Lung (tissue), 12 donors: ENCODE results near the gene MAP4K3. TPM values are rescaled to one million over a fixed set of nuclear protein-coding genes. Genes with fewer than 3 reads are reported as not detected.

Source experiments
- ATAC-seq: fragments of 200-7000 bp; cut with Tn5 transposase; one replicate; pipeline ENCODE4 v1.9.1; 2020; ENCODE audit warnings: moderate number of reproducible peaks; ENCODE audit not compliant: insufficient read depth, low FRiP score
- DNase-seq, 3 donors: peaks; one replicate each; pipeline ENCODE4 v3.0.0-alpha.2; 2013 to 2017
- H3K27ac ChIP-seq, 2 donors: one replicate each; pipeline ENCODE4 v1.5.1; 2013; ENCODE audit warnings: mild to moderate bottlenecking in 2 of 2, moderate library complexity in 2 of 2, control low read depth in 1 of 2, inconsistent platforms in 1 of 2, low read depth in 1 of 2, low read length in 1 of 2
- H3K27me3 ChIP-seq, 3 donors: one replicate each; pipeline ENCODE4 v1.5.1; 2013; ENCODE audit warnings: low read length in 2 of 3; ENCODE audit not compliant: control insufficient read depth in 3 of 3, insufficient read depth in 3 of 3
- H3K36me3 ChIP-seq, 4 donors: one replicate each; pipeline ENCODE4 v1.5.1; 2013; ENCODE audit warnings: low read length in 4 of 4, mild to moderate bottlenecking in 1 of 4, moderate library complexity in 1 of 4; ENCODE audit not compliant: control insufficient read depth in 4 of 4, insufficient read depth in 4 of 4
- H3K4me1 ChIP-seq, 5 donors: one replicate each; pipeline ENCODE4 v1.5.1; 2013; ENCODE audit warnings: low read length in 5 of 5, mild to moderate bottlenecking in 2 of 5, moderate library complexity in 1 of 5; ENCODE audit not compliant: control insufficient read depth in 5 of 5, insufficient read depth in 5 of 5
- H3K4me3 ChIP-seq: one replicate; pipeline ENCODE4 v1.5.1; 2013; ENCODE audit warnings: mild to moderate bottlenecking, control low read depth, moderate library complexity
- H3K9ac ChIP-seq, 2 donors: one replicate each; pipeline ENCODE4 v1.5.1; 2013; ENCODE audit warnings: low read length in 2 of 2, control low read depth in 1 of 2; ENCODE audit not compliant: insufficient read depth in 1 of 2
- H3K9me3 ChIP-seq, 4 donors: one replicate each; pipeline ENCODE4 v1.5.1; 2013; ENCODE audit warnings: low read length in 3 of 4, mild to moderate bottlenecking in 1 of 4, moderate library complexity in 1 of 4; ENCODE audit not compliant: control insufficient read depth in 4 of 4, insufficient read depth in 3 of 4
- CTCF ChIP-seq: IDR thresholded peaks from 2 replicates; pipeline ENCODE4 v1.5.1; 2012; ENCODE audit warnings: mild to moderate bottlenecking; ENCODE audit errors: control extremely low read depth, extremely low read depth
- WGBS, 2 donors: extraction: QIAGEN DNeasy Blood & Tissue Kit; methylation state at CpG; one replicate each; pipeline ENCODE4 v1.1.7; 2013; 5-methylcytosine and 5-hydroxymethylcytosine counted together
- polyA plus RNA-seq, 2 donors: library from polyadenylated mRNA; stranded (reverse); fragments of 200-250 nt; gene quantifications; one replicate each; pipeline ENCODE4 v1.2.1, GENCODE V29; 2013
- total RNA-seq, 2 donors: library from RNA; depleted of rRNA in 1 of 2; stranded (reverse); fragments of >200 nt in 1 of 2; gene quantifications; one replicate each; pipeline ENCODE4 v1.2.1, GENCODE V29; 2014 to 2021
- donor health status: control.
- donor health status: control.
- donor health status: Bipolar disorder and iron deficiency.
- donor health status: healthy.
- donor health status: DM: yes; HTN: yes; CAD: no.

MAP4K3 gene
- total and polyA plus RNA-seq, 4 donors: 9.9 to 97.9 (median 27.1) TPM

GRCh38 chr2:39350658-39351057 is 86.4 kb downstream of the MAP4K3 start:
- H3K9ac ChIP-seq: no peak overlapping the region
- no peak overlapping the region for H3K27ac ChIP-seq
- peaks cover 0 to 6% (median 0%) of the 10 kb centered on the region in 5 donors for H3K4me1 ChIP-seq
- WGBS, 2 donors: 90 to 93% methylated on average over 3 of the region's 3 CpGs
- no peaks in the 10 kb centered on the region for H3K27me3 ChIP-seq
- no peak for DNase-seq
- no peaks in the 10 kb centered on the region for H3K9me3 ChIP-seq
- no peak overlapping the region for H3K4me3 ChIP-seq
- TF ChIP-seq CTCF: no peak
- peaks cover 0 to 3% (median 1%) of the 10 kb centered on the region in 4 donors for H3K36me3 ChIP-seq
- no peak for ATAC-seq

- Histone ChIP-seq H3K9ac (no peak overlapping the region), H3K4me1 (peaks cover 0 to 23% (median 0%) of the 10 kb centered on the region in 5 donors), H3K4me3 (no peak overlapping the region), H3K36me3 (peaks cover 0 to 8% (median 5%) of the 10 kb centered on the region in 4 donors), H3K27ac (no peak overlapping the region), H3K27me3 (no peaks in the 10 kb centered on the region), H3K9me3 (no peaks in the 10 kb centered on the region)
- 81 to 84% methylated on average over 3 of the region's 3 CpGs for WGBS, 2 donors
- DNase-seq (no peak), ATAC-seq (no peak)
- TF ChIP-seq CTCF: no peak
Observed at GRCh38 chr2:39338502-39338901, 98.6 kb downstream of the MAP4K3 start.

GRCh38 chr2:39335930-39336329 is 101.2 kb downstream of the MAP4K3 start:
- DNase-seq (no peak), ATAC-seq (no peak)
- Histone ChIP-seq H3K4me3 (no peak overlapping the region), H3K9ac (no peak overlapping the region), H3K27ac (no peak overlapping the region), H3K27me3 (no peaks in the 10 kb centered on the region), H3K36me3 (peaks cover 0 to 11% (median 6%) of the 10 kb centered on the region in 4 donors), H3K4me1 (peaks cover 0 to 23% (median 0%) of the 10 kb centered on the region in 5 donors), H3K9me3 (no peaks in the 10 kb centered on the region)
- 97 to 100% methylated on average over 3 of the region's 3 CpGs for WGBS, 2 donors
- TF ChIP-seq CTCF: no peak

GRCh38 chr2:39334978-39335377 is 102.1 kb downstream of the MAP4K3 start:
- 98% methylated on average over 4 of the region's 4 CpGs for whole genome bisulfite sequencing, 2 donors
- Histone ChIP-seq H3K9me3 (no peaks in the 10 kb centered on the region), H3K27ac (no peak overlapping the region), H3K4me3 (no peak overlapping the region), H3K4me1 (peaks cover 0 to 23% (median 0%) of the 10 kb centered on the region in 5 donors), H3K36me3 (peaks cover 0 to 11% (median 6%) of the 10 kb centered on the region in 4 donors), H3K9ac (no peak overlapping the region), H3K27me3 (no peaks in the 10 kb centered on the region)
- TF ChIP-seq CTCF: no peak
- ATAC-seq (no peak), DNase-seq (no peak)
